Liver (tissue), 9 donors: ENCODE measurements around the gene HSPA12B. TPM values are rescaled to one million over a fixed set of nuclear protein-coding genes. Genes with fewer than 3 reads are reported as not detected.

Experiments used
- DNase-seq: peaks from one replicate; pipeline ENCODE4 v3.0.0-alpha.2; 2017; ENCODE audit warnings: low spot score
- H3K27ac ChIP-seq, 2 donors: one replicate each; pipeline ENCODE4 v1.7.0; 2013; ENCODE audit warnings: inconsistent platforms in 2 of 2, low read length in 2 of 2, control low read depth in 1 of 2, low read depth in 1 of 2, mild to moderate bottlenecking in 1 of 2
- H3K27me3 ChIP-seq, 4 donors: one replicate each; pipeline versions ENCODE4 v1.6.1 to v1.7.0; 2013; ENCODE audit warnings: low read length in 3 of 4, inconsistent platforms in 1 of 4, mild to moderate bottlenecking in 1 of 4, moderate library complexity in 1 of 4; ENCODE audit not compliant: control insufficient read depth in 4 of 4, insufficient read depth in 4 of 4
- H3K36me3 ChIP-seq, 4 donors: one replicate each; pipeline versions ENCODE4 v1.6.1 to v1.7.0; 2013; ENCODE audit warnings: low read length in 3 of 4, mild to moderate bottlenecking in 3 of 4, low read depth in 1 of 4, moderate library complexity in 1 of 4; ENCODE audit not compliant: control insufficient read depth in 4 of 4, insufficient read depth in 3 of 4
- H3K4me1 ChIP-seq, 4 donors: one replicate each; pipeline versions ENCODE4 v1.6.1 to v1.7.0; 2013; ENCODE audit warnings: low read length in 3 of 4, mild to moderate bottlenecking in 3 of 4, moderate library complexity in 1 of 4; ENCODE audit not compliant: control insufficient read depth in 4 of 4, insufficient read depth in 4 of 4
- H3K4me3 ChIP-seq, 3 donors: one replicate each; pipeline versions ENCODE4 v1.6.1 to v1.7.0; 2013; ENCODE audit warnings: low read length in 3 of 3, control low read depth in 1 of 3, low read depth in 1 of 3, mild to moderate bottlenecking in 1 of 3
- H3K9ac ChIP-seq, 2 donors: one replicate each; pipeline ENCODE4 v1.7.0; 2013; ENCODE audit warnings: low read length in 2 of 2, mild to moderate bottlenecking in 2 of 2, moderate library complexity in 2 of 2, control low read depth in 1 of 2, low read depth in 1 of 2
- H3K9me3 ChIP-seq, 4 donors: one replicate each; pipeline versions ENCODE4 v1.6.1 to v1.7.0; 2013; ENCODE audit warnings: low read length in 3 of 4; ENCODE audit not compliant: control insufficient read depth in 4 of 4
- EGR1 ChIP-seq, 2 donors: IDR thresholded peaks; 2 replicates each; pipeline ENCODE4 v1.6.1; 2016 to 2018; ENCODE audit warnings: antibody characterized with exemption in 2 of 2, low read depth in 2 of 2
- FOXA1 ChIP-seq: IDR thresholded peaks from 2 replicates; pipeline ENCODE4 v1.6.1; 2016; ENCODE audit warnings: antibody characterized with exemption
- FOXA2 ChIP-seq: IDR thresholded peaks from 2 replicates; pipeline ENCODE4 v1.6.1; 2016; ENCODE audit warnings: antibody characterized with exemption
- GABPA ChIP-seq, 2 donors: IDR thresholded peaks in 1 of 2; conservative IDR thresholded peaks in 1 of 2; 2 replicates each; pipeline ENCODE4 v1.6.1; 2016; ENCODE audit warnings: antibody characterized with exemption in 2 of 2, mild to moderate bottlenecking in 1 of 2, moderate library complexity in 1 of 2
- HNF4A ChIP-seq, 2 donors: conservative IDR thresholded peaks; 2 replicates each; pipeline ENCODE4 v1.6.1; 2016; ENCODE audit warnings: antibody characterized with exemption in 2 of 2, mild to moderate bottlenecking in 2 of 2
- HNF4G ChIP-seq: IDR thresholded peaks from 2 replicates; pipeline ENCODE4 v1.6.1; 2016; ENCODE audit warnings: antibody characterized with exemption
- JUND ChIP-seq, 2 donors: IDR thresholded peaks; 2 replicates each; pipeline ENCODE4 v1.6.1; 2016; ENCODE audit warnings: antibody characterized with exemption in 2 of 2
- NR2F2 ChIP-seq: IDR thresholded peaks from 2 replicates; pipeline ENCODE4 v1.6.1; 2016; ENCODE audit warnings: antibody characterized with exemption
- RAD21 ChIP-seq, 2 donors: IDR thresholded peaks; 2 replicates each; pipeline ENCODE4 v1.6.1; 2016; ENCODE audit warnings: antibody characterized with exemption in 2 of 2, mild to moderate bottlenecking in 2 of 2
- RXRA ChIP-seq, 2 donors: IDR thresholded peaks; 2 replicates each; pipeline ENCODE4 v1.6.1; 2017 to 2018; ENCODE audit warnings: antibody characterized with exemption in 2 of 2, mild to moderate bottlenecking in 1 of 2
- SP1 ChIP-seq: IDR thresholded peaks from 2 replicates; pipeline ENCODE4 v1.6.1; 2018; ENCODE audit warnings: antibody characterized with exemption, mild to moderate bottlenecking
- TAF1 ChIP-seq: conservative IDR thresholded peaks from 2 replicates; pipeline ENCODE4 v1.6.1; 2016; ENCODE audit warnings: antibody characterized with exemption, mild to moderate bottlenecking
- YY1 ChIP-seq: IDR thresholded peaks from 2 replicates; pipeline ENCODE4 v1.6.1; 2016; ENCODE audit warnings: antibody characterized with exemption, mild to moderate bottlenecking
- WGBS: extraction: QIAGEN DNeasy Blood & Tissue Kit; methylation state at CpG from one replicate; pipeline ENCODE4 v1.1.7; 2013; 5-methylcytosine and 5-hydroxymethylcytosine counted together
- polyA plus RNA-seq, 2 donors: library from polyadenylated mRNA; stranded (reverse) in 1 of 2; unstranded in 1 of 2; fragments of 200-250 nt in 1 of 2; fragments of >200 nt in 1 of 2; fragmentation: Nextera tagmentation in 1 of 2; extraction: Ambion mirVana in 1 of 2; gene quantifications; one replicate each; pipeline versions ENCODE4 v1.2.1 to v1.2.3, GENCODE V29; 2013 to 2015
- total RNA-seq, 2 donors: library from RNA; depleted of rRNA; stranded (reverse); fragments of >200 nt; gene quantifications; one replicate each; pipeline ENCODE4 v1.2.3, GENCODE V29; 2014
- TF ChIP-seq, protein P1 (sequence below): IDR thresholded peaks from 2 replicates; pipeline ENCODE4 v1.6.1; 2016; ENCODE audit warnings: antibody characterized with exemption, mild to moderate bottlenecking
- TF ChIP-seq, protein P2 (sequence below): IDR thresholded peaks from 2 replicates; pipeline ENCODE4 v1.6.1; 2016; ENCODE audit warnings: antibody characterized with exemption
- TF ChIP-seq, protein P3 (sequence below): IDR thresholded peaks from 2 replicates; pipeline ENCODE4 v1.6.1; 2016; ENCODE audit warnings: antibody characterized with exemption
- TF ChIP-seq, protein P4 (sequence below): fragments of 150-350 bp; IDR thresholded peaks from 2 replicates; pipeline ENCODE4 v1.5.1; 2017; ENCODE audit warnings: improper control_type of control experiment, low read depth, low read length; ENCODE audit not compliant: missing input control
- donor health status: healthy.
- donor health status: healthy.
- donor health status: healthy.
- donor health status: healthy.
- donor health status: healthy.

HSPA12B gene
- total and polyA plus RNA-seq, 4 donors: 0.72 to 1.8 (median 0.87) TPM

DNA sequence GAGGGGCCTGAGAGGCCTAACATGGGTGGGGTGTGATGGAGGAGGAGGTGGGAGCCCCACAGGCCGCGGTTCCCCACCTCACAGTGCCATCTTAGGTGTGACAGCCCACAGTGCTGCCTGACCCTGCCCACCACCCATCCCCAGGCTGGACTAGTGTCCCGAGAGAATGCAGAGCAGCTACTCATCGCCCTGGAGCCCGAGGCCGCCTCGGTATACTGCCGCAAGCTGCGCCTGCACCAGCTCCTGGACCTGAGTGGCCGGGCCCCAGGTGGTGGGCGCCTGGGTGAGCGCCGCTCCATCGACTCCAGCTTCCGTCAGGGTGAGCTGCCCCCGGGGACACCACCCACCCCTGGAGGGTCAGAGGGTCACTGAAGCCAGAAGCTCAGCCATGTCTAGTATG lies 15.6 kb downstream of the HSPA12B start (continued):
- TF ChIP-seq NR2F2 (no peak), SP1 (no peak), EGR1 (IDR thresholded peaks at IDR 0.05; ENCODE audit: low read depth in 2 of 2) (no peak), FOXA1 (no peak), RXRA (IDR thresholded peaks at IDR 0.05) (no peak), FOXA2 (no peak)

DNA sequence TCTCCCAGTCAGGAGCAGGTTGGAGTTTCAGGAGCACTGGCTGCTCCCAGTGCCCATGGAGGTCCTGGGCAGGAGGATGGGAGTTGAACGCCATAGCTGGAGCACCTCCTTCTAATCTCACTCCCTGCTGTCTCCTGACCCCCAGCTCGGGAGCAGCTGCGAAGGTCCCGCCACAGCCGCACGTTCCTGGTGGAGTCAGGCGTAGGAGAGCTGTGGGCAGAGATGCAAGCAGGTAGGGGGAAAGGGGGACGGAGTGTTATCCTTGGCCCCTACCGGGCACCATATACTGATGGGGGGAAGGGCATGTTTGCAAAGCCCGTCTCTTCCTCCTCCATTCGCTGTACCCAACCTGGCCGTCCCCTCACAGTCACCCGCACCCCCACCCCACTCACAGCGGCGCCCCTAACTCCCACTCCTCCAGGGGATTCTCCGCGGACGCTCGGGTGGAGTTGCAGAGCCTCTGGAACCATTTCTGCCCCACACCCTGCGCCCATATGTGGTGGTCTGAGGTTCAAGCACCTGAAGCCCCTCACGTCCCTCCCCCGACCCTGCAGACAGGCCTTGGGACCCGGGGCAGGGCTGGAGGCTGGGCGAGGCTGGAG lies 16.7 kb downstream of the HSPA12B start:
- Histone ChIP-seq H3K4me1 (peaks cover 3 to 25% (median 15%) of the 10 kb centered on the region in 4 donors), H3K36me3 (no peaks in the 10 kb centered on the region)
- no peak for DNase-seq

More for the DNA sequence above, 16.7 kb downstream of the HSPA12B start:
- TF ChIP-seq, protein P1, sequence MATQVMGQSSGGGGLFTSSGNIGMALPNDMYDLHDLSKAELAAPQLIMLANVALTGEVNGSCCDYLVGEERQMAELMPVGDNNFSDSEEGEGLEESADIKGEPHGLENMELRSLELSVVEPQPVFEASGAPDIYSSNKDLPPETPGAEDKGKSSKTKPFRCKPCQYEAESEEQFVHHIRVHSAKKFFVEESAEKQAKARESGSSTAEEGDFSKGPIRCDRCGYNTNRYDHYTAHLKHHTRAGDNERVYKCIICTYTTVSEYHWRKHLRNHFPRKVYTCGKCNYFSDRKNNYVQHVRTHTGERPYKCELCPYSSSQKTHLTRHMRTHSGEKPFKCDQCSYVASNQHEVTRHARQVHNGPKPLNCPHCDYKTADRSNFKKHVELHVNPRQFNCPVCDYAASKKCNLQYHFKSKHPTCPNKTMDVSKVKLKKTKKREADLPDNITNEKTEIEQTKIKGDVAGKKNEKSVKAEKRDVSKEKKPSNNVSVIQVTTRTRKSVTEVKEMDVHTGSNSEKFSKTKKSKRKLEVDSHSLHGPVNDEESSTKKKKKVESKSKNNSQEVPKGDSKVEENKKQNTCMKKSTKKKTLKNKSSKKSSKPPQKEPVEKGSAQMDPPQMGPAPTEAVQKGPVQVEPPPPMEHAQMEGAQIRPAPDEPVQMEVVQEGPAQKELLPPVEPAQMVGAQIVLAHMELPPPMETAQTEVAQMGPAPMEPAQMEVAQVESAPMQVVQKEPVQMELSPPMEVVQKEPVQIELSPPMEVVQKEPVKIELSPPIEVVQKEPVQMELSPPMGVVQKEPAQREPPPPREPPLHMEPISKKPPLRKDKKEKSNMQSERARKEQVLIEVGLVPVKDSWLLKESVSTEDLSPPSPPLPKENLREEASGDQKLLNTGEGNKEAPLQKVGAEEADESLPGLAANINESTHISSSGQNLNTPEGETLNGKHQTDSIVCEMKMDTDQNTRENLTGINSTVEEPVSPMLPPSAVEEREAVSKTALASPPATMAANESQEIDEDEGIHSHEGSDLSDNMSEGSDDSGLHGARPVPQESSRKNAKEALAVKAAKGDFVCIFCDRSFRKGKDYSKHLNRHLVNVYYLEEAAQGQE: no peak
- TF ChIP-seq FOXA1 (no peak), GABPA (IDR thresholded peaks at IDR 0.05 in 1 of 2, conservative IDR thresholded peaks at IDR 0.05 in 1 of 2) (no peak), TAF1 (no peak), JUND (IDR thresholded peaks at IDR 0.05) (no peak), NR2F2 (no peak), RAD21 (IDR thresholded peaks at IDR 0.05) (no peak), YY1 (no peak), EGR1 (IDR thresholded peaks at IDR 0.05; ENCODE audit: low read depth in 2 of 2) (no peak), HNF4G (no peak), HNF4A (conservative IDR thresholded peaks at IDR 0.05) (no peak), SP1 (no peak), RXRA (IDR thresholded peaks at IDR 0.05) (no peak)
- TF ChIP-seq, protein P2, sequence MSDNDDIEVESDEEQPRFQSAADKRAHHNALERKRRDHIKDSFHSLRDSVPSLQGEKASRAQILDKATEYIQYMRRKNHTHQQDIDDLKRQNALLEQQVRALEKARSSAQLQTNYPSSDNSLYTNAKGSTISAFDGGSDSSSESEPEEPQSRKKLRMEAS: no peak
- TF ChIP-seq, protein P3, sequence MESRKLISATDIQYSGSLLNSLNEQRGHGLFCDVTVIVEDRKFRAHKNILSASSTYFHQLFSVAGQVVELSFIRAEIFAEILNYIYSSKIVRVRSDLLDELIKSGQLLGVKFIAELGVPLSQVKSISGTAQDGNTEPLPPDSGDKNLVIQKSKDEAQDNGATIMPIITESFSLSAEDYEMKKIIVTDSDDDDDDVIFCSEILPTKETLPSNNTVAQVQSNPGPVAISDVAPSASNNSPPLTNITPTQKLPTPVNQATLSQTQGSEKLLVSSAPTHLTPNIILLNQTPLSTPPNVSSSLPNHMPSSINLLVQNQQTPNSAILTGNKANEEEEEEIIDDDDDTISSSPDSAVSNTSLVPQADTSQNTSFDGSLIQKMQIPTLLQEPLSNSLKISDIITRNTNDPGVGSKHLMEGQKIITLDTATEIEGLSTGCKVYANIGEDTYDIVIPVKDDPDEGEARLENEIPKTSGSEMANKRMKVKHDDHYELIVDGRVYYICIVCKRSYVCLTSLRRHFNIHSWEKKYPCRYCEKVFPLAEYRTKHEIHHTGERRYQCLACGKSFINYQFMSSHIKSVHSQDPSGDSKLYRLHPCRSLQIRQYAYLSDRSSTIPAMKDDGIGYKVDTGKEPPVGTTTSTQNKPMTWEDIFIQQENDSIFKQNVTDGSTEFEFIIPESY: no peak
- TF ChIP-seq, protein P4, sequence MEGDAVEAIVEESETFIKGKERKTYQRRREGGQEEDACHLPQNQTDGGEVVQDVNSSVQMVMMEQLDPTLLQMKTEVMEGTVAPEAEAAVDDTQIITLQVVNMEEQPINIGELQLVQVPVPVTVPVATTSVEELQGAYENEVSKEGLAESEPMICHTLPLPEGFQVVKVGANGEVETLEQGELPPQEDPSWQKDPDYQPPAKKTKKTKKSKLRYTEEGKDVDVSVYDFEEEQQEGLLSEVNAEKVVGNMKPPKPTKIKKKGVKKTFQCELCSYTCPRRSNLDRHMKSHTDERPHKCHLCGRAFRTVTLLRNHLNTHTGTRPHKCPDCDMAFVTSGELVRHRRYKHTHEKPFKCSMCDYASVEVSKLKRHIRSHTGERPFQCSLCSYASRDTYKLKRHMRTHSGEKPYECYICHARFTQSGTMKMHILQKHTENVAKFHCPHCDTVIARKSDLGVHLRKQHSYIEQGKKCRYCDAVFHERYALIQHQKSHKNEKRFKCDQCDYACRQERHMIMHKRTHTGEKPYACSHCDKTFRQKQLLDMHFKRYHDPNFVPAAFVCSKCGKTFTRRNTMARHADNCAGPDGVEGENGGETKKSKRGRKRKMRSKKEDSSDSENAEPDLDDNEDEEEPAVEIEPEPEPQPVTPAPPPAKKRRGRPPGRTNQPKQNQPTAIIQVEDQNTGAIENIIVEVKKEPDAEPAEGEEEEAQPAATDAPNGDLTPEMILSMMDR: no peak
- H3K9ac ChIP-seq: no peak overlapping the region
- H3K27me3 ChIP-seq: no peaks in the 10 kb centered on the region
- no peak overlapping the region for H3K4me3 ChIP-seq
- no peak overlapping the region for H3K27ac ChIP-seq
- no peaks in the 10 kb centered on the region for H3K9me3 ChIP-seq
- 69% methylated on average over 24 of the region's 24 CpGs for WGBS
